Posterior cingulate gyrus (tissue), 11 donors: ENCODE data around the gene GCM1.
"Not testable (repeated sequence)": the region's sequence is repeated elsewhere in the genome, so short reads cannot be mapped to it uniquely, and the experiment has no call there.

ENCODE experiments used
- DNase-seq, 10 donors: peaks; one replicate each; pipeline versions ENCODE4 v3.0.0 to v3.0.0-alpha.2; 2020 to 2021; ENCODE audit warnings: mixed read lengths in 3 of 10
- intact Hi-C: fragments of 100-400 bp; cut with DNase I; formaldehyde crosslinking; loops from one replicate; pipeline ENCODE4 v1.15.1; 2023

Gene GCM1, protein sequence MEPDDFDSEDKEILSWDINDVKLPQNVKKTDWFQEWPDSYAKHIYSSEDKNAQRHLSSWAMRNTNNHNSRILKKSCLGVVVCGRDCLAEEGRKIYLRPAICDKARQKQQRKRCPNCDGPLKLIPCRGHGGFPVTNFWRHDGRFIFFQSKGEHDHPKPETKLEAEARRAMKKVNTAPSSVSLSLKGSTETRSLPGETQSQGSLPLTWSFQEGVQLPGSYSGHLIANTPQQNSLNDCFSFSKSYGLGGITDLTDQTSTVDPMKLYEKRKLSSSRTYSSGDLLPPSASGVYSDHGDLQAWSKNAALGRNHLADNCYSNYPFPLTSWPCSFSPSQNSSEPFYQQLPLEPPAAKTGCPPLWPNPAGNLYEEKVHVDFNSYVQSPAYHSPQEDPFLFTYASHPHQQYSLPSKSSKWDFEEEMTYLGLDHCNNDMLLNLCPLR

DNA sequence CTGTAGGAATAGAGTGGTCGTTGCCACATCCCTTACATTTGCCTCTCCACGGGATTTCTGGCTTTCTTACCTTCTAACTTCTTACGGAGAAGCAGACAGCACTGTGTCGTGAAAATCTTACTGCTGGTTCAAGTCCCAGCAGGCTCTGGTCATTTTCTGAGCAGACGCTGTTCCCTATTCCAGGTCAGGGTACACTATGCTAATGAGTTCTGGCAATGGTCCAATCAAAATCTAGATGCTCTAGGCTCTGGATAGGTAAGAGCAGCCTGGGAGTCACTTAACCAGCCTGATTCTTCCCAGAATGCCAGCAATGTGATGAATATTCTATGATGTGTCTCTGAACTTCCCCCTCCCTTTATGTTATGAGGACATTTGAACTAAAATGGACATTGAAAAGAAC, at the start of gene GCM1:
GCM1 (minus strand) TSS at position 158 of the 400 bp plus-strand sequence. CDS start 3,209 bp downstream, outside the sequence.
- DNase-seq = no peak
- intact Hi-C loops = no loop called here

DNA sequence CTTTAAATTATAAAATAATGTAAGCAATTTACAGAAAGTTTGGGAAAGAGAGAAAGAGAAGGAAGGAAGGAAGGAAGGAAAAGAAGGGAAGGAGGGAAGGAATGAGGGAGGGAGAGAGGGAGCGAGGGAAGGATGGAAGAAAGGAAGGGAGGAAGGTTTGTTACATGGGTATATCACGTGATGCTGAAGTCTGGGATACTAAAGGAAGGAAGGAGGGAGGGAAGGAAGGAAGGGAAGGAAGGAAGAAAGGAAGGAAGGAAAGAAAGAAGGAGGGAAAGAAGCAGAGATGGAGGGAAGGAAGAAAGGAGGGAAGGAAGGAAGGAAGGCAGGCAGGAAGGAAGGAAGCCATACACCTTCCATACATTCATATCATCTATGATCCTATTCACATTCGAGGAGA, 48.9 kb upstream of the GCM1 start:
- no peak for DNase-seq
- intact Hi-C loops = no loop called here

DNA sequence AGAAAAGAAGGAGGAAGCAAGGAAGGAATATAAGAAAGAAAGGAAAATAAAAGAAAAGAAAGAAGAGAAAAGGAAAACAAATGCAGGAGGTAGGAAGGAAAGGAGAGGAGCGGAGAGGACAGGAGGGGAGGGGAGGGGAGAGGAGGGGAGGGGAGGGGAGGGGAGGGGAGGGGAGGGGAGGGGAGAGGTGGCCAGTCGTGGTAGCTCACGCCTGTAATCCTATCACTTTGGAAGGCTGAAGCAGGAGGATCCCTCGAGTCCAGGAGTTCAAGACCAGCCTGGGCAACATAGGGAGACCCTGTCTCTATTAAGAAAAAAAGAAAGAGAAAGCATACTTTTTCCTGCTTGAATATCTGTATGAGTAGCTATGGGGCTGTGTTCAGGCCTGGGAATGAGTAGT, 46.4 kb upstream of the GCM1 start:
- intact Hi-C loops = no loop called here
- DNase-seq = no peak

DNA sequence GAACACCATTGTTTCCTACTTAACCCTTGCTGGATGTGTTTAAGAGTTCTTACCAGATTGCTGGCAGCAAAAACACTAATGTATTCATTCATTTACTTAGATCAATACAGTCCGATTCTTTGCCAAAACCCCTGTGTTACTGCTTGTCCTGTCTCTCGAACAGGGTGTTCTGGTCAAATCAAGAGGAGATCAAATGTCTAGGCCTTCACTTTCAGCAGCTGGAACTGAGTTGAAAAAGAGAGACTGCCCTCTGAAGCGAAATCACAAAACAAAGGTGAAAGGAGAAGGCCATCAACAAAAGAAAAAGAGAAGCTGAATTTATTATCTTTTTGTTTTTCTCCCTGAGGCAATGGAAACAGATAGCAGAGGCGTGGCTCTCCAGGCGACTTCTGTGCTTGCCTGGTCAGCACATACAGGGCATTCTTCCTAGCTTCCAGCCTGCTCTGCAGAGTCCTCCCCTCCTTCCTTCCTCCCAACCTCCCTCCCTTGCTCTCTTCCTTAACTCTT, 44.1 kb upstream of the GCM1 start:
- DNase-seq = no peak
- intact Hi-C loops = no loop called here

DNA sequence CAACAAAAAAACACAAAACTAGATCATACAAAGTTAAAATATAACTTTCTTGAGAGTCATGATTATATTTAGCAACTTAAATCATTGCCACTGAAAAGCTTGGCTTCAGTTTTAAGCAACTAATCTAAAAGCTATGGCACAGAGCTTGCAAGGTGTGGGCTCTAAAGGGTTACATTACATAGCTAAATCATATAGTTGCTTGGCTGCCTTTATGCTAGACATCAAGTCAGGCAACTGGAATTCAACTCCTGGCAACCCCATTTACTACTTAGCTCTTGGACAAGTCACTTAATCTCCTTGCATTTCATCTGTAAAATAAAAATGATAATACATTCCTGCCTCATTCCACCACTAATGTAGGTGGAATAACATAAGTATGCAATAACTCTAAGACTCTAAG, 40.9 kb upstream of the GCM1 start:
- DNase-seq = no peak
- intact Hi-C loops = no loop called here

DNA sequence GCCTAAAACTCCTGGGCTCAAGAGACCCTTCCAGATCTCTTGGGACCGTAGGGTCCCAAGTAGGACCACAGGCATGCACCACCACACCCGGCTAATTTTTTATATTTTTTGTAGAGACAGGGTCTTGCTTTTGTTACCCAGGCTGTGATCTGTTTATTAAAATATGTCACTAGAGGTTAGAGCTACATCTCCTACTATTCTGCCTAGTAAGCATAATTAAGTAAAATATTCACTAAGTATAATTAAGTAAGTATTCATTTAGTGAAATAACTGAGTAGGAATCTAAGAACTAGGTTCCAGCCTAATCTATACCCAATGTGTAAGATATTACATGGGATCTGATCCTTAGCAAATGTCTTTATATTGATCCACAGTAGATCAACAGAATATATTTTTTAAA, 40.2 kb upstream of the GCM1 start:
- intact Hi-C loops = no loop called here

DNA sequence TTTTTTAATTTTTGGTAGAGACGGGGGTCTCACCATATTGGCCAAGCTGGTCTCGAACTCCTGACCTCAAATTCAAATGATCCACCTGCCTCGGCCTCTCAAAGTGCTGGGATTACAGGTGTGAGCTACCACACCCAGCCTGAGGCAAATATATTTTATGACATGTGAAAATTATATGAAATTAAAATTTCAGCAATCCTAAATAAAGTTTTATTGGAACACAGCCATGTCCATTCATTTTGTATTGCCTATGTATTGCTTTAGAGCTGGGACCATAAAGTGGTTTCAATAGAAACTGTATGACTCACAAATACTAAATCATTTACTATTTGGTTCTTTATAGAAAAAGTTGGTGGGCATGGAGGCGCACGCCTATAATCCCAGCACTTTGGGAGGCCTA, 32.0 kb upstream of the GCM1 start:
- no peak for DNase-seq
- intact Hi-C loops = no loop called here

More for the DNA sequence above, 40.2 kb upstream of the GCM1 start:
- DNase-seq = no peak

DNA sequence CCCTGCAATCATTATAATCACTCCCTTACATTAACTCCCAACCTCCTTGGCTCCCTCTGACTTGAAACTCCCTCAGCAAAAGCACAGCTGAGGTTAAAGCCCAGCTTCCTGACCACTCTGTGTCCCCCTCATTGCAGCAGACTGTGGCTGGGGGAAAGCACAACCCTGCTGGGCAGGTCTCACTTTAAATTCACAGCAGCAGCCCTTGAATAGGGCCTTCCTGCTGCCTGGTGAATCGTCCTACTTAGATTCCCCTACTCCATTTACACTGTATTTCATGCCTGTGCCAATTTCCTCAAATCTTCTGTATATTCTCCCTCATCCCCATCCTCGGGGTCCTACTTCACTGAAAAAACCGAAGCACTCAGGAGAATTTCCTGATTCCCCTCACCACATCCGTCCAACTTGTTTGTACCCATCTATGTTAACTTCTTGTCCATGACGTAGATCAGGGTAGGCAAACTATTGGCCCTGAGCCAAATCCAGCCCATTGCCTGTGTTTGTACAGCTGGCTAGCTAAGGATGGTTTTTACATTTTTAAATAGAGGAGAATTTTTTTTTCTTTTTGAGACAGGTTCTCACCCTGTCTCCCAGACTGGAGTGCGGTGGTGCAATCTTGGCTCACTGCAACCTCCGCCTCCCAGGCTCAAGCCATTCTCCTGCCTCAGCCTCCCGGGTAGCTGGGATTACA, 31.5 kb upstream of the GCM1 start:
- intact Hi-C loops = loop anchor here (10.0 kb wide), 1 partner anchor 115 kb away; no protein-coding TSS in a partner anchor
- no peak for DNase-seq

DNA sequence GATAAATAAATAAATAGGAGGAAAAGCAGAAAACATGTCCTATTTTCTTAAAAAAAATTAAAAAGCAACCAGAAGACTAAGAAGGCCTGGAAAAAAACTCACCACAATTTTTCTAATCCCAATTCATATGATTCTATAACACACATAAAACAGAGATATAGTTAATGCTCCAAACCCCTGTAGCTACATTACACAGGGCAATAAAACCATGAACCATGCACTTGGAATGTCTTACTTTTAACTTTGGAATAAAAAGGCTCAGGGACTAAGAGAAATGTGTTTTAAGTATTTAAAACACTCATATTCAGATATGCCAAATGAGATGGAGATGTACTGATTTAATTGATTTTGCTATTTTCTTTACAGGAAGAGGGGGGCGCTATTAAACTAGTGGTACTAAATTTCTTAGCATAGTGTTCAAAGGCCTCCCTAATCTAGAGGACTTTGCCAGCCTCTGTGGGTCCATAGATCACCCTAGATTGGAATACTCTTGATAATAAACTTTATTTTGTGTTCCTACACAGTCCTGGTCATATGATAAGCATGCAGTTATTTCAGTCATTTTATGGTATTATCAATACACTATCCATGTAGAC, 30.3 kb upstream of the GCM1 start:
- DNase-seq = no peak
- intact Hi-C loops = loop anchor here (10.0 kb wide), 1 partner anchor 116 kb away; no protein-coding TSS in a partner anchor

DNA sequence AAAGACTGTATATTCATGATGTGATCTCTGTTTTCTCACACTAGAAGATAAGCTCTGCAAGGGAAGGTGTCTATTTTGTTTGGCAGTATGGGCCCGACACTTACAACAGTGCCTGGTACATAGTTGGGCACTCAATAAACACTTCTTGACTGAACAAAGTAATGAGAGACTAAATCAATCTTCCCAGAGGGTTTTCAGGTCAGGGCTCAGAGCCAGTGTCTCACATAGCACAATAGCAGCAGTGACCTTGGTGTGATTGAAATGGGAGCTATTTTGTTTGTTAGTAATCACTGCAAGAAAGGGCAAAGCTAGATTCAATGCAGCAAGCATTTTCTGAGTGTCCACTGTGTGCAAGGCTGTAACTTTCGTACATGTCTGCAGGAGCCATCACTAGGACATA, 26.4 kb upstream of the GCM1 start:
- DNase-seq = no peak
- intact Hi-C loops = loop anchor here (10.0 kb wide), 1 partner anchor 120 kb away; no protein-coding TSS in a partner anchor

DNA sequence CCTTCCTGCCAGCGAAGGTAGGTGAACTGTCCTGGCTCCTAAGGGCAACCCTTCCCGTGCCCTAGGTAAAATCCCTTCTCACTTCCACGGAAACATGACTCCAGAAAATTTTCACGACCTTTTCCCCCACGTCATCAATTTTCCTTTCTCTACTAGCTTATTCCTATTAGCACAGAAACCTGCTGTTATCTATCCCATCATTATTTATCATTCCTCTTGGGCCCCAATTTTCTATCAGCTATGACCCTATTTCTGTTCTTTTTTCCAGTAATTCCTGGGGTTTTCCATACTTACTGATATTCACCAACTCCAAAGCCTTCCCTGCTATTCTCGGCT, 23.8 kb upstream of the GCM1 start:
- intact Hi-C loops = loop anchor here (1.0 to 10.0 kb wide), 7 partner anchors 122 to 555 kb away; no protein-coding TSS in a partner anchor
- no peak for DNase-seq

DNA sequence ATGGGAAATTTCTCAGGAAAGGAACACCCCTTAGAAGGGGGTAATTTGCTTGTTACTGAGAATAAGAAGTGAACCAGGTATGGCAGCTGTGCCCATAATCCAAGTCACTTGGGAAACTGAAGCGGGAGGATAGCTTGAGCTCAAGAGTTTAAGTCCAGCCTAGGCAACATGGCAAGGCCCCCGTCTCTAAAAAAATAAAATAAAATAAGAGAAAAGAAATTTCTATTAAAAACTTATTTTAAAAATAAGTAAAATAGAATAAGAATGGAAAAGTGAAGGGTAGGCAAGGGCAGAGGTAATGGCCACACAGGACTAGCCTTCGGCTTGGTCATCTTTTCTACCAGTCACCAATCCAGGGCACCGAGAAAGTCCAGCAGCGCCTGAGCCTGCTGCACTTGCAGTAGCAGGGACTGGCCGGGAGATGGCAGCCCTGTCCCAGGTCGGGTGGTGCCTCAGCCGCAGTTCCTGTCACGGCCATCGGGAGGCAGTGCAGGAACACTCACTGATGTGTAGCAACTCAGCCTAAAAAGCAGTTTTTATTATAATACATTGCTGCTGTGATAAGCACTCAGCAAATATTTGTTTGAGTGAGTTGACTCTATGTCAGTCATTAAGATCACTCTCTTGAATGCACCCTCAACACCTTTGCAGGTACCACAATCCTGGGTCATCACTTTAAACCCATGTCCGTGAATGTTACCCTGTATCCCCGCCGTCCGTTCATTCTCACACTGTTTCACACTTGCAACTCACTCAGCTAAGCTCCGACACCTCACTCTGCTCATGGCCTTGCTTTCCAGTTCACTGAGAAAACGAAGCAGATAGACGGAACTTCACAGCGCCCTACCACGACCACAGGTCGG, 23.2 kb upstream of the GCM1 start:
- peak; percentile 86 to 99 (median 92) for DNase-seq
- intact Hi-C loops = loop anchor here (1.0 to 10.0 kb wide), 7 partner anchors 123 to 555 kb away; no protein-coding TSS in a partner anchor

DNA sequence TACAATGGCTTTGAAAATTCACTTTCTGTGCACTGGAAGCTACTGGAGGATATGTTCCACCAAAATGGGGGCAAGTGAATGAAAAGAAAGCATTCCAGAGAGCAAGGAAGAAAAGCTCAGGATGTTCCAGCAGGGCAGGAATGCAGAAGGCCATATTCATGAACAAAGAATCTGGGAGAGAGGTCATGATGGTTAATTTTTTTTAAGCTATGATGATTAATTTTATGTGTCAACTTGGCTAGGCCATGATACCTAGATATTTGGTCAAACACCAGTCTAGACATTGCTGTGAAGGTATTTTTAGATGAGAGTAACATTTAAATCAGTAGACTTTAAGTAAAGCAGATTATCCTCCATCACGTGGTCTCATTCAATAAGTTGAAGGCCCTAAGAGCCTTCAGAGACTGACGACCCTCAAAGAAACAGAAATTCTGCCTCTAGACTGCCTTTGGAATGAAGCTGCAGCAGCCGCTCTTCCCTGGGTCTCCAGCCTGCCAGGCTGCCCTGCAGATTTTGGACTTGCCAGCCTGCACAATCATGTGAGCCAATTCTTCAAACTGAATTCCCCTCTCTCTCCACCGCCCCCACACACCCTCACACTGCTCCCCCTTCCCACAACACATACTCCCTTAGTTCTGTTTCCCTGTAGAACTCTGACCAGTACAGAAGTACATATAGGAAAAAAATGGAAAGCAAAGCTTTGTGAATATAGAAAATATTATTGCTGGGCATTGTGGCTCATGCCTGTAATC, 20.1 kb upstream of the GCM1 start:
- no peak for DNase-seq
- intact Hi-C loops = no loop called here

DNA sequence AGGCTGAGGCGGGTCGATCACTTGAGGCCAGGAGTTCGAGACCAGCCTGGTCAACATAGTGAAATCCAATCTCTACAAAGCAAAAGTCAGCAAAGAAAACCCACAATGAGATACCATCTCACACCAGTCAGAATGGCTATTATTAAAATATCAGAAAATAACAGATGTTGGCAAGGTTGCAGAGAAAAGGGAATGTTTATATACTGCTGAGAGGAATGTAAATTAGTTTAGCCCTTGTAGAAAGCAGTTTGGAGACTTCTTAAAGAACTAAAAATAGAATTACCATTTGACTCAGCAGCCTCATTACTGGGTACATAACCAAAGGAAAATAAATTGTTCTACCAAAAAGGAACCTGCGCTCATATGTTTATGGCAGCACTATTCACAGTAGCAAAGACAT, 16.7 kb upstream of the GCM1 start:
- intact Hi-C loops = no loop called here
- no peak for DNase-seq

DNA sequence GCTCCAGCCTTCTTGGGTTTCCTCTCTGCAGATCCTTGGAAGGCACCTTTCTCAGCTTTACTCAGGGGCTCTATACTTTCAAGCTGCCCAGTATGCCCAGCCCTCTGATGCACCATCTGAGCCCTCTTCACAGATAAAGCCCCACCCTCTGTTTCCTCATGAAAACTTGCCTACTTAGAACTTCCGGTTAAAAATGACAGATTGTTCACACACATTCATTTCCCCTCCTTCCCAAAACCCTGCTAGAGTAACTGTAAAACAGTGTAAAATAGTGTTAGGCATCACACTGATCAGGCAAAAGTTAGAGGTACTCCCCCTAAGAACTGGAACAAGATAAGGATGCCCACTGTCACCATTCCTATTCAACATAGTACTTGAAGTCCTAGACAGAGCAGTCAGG, 14.0 kb upstream of the GCM1 start:
- intact Hi-C loops = no loop called here
- DNase-seq = no peak

DNA sequence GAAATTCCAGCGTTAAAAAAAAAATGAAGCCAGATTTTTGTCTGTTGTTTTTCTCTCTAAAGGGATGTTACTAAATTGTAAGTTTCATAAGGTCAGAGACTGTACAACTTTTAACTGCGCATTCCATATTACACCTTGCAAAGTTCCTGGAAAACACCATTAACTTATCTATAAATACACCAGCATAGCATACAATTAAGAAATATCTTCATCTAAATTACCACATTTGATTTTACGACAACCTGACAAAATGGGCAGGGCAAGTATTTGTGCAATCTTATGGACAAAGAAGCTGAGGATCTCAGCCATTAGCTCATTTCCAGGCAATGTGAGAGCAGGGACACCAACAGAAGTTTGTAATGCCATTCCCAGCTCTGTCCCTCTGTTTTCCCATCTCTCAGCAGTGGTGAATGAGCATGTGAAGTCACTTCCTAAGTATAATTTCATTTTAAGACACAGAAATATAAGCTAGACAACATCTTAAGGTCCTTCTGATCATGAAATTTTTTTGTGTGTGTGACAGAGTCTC, 12.9 kb upstream of the GCM1 start:
- no peak for DNase-seq
- intact Hi-C loops = no loop called here

DNA sequence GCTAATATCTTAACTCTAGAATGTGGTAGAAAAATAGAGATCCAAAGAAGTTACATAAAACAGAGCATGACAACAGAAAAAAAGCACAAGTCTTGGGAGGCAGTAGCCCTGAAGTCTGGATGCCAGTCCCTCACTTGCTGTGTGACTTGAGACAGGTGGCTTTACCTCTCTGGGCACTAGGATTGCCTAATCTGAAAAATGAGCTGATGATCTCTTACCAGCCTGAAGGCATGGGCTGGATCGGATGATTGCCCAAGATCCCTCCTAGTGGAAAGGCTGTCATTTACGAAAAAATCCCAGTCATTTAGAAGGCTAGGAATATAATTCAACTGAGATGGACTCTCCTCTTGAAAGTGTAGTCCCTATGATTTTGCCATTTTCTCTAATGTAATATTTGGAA, 10.9 kb upstream of the GCM1 start:
- intact Hi-C loops = no loop called here
- DNase-seq = no peak

DNA sequence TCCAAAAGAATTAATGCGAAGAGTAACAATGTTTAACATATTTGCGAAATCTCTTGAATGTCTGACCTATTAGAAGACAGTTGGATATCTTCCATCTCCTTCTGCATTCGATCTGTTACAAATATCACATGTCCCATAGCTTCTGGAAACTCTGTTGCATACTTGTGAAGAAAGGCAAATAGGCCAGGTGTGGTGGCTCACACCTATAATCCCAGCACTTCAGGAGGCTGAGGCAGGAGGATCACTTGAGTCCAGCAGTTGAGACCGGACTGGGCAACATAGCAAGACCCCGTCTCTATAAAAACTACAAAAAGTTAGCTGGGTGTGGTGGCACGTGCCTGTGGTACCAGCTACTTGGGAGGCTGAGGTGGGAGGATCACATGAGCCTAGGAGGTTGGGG, 9.4 kb upstream of the GCM1 start:
- intact Hi-C loops, DNase-seq: not testable (repeated sequence)

DNA sequence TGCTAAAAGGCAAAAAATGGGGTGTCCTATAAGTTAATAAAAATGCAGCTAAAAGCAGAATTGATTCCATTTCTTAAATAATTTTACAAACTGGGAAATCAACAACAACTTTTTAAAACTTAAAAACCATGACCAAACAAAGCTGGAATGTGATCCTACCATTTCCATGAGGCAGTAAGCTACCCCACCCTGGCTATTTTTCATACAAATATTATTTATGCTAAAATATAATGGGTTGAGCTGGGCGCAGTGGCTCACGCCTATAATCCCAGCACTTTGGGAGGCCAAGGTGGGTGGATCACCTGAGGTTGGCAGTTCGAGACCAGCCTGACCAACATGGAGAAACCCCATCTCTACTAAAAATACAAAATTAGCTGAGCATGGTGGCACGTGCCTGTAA, 6.6 kb upstream of the GCM1 start:
- intact Hi-C loops, DNase-seq: not testable (repeated sequence)
